Activated CD4-positive, alpha-beta T cell treated with anti-CD3 and anti-CD28 coated beads for 24 hours (primary cell): ENCODE results near the gene LHX5.
"Not testable (repeated sequence)": the region's sequence is repeated elsewhere in the genome, so short reads cannot be mapped to it uniquely, and the experiment has no call there.

Experiments used
- DNase-seq, 2 donors: peaks; one replicate each; pipeline ENCODE4 v3.0.0-alpha.2; 2020; ENCODE audit warnings: low read depth in 2 of 2

The LHX5 gene

DNA sequence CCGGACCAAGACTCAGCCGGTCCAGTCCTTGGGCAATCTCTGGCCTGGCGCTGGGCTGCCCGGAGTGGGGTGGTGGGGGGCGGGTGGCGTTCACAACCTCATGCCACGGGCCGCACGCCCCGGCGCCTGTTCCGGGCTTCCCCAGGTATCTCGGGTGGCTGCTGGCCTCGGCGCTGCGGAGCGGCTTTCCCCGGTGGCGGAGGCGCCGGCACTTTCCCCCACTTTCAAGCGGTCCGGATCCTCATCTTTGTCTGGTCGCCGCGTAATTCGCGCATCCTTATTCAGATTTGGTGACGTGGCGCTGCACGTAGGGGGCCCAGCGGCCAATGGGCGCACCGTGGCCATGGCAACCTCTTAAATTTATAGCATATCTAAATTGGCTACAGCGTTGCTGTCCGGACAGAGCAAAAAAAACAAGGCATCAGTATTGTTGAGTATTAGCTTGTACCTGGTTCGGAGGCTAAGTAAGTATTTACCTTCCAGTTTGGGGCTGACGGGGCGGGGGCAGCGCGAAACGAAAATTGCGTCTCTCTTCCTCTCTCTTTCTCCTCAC, at the start of gene LHX5:
Gene LHX5, minus strand, starts transcription at position 253 of the 553 bp plus-strand sequence. CDS start 373 bp downstream, outside the sequence.
- no peak for DNase-seq

DNA sequence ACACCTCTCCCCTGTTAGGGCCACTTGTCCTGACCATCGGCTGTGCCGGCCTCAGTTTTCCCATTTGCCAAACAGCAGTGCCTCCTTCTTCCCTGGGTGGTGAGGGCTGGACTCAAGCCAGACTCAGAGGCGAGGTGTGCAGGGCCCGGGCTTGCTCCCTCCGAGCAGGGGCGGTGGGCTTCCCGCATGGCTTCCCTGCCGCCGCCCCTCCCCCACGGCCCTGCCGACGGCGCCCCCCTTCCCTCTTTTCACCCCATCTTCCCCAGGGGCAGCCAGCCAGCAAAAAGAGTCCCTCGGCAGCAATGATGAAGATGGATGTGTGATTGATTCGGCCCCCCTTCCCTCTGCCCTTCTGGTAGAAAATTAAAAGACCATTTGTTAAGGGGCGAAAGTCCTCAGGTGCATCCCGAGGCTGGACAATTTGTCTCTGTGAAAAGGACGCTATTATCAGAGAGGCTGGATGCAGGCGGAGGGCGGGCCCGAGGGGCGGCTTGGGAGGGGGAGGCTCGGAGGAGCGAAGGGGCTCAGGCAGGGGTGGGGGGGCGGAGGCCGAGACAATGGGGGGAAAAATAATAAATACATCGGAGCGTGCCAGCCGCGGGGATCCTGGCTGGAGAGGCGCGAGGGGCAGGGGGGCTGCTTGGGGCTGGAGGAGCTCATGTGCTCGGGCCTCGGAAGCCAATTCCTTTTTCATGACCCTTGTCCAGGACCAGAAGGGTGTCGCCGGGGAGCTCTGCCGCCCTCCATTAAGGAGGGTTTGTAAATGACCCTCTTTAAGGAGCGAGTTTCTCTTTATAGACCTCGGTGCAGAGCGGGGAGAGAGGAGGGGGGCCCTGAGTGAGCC, 48.0 kb upstream of the LHX5 start:
- no peak for DNase-seq

DNA sequence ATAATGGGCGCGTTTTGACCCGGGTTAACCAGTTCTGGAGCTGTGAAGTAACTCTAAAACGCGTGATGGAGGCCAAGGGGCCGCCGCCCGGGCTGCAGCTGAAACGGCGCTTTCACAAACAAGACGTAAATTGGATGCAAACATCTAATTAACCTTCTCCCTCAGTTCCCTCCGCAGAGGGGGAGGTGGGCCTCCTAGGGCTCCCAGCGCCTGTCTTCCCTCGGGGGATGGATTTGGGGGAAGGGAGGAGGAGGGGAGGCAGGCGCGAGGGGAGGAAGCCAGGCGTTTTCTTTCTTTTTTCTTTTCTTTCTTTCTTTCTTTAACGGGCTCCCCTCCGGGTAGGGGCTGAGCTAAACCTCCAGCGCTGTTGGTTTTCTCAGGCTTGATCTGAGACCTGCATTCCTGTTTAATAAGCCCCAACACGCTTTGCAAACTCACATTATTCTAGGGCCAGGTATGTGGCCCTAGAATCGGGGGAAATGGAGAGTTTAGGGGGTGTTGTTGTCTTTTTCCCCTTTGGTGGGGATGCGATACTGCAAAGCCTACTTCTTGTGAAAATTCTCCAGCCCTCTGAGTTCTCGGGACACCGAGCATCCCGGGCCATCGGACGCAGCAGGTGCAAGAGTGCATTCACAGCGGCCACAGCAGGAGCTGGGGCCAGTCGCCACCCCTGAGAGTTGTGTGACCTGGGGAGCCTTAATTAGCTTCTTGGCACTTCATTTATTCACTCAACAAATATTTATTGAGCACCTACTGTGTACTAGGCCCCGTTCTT, 43.6 kb upstream of the LHX5 start:
- DNase-seq, result no peak

DNA sequence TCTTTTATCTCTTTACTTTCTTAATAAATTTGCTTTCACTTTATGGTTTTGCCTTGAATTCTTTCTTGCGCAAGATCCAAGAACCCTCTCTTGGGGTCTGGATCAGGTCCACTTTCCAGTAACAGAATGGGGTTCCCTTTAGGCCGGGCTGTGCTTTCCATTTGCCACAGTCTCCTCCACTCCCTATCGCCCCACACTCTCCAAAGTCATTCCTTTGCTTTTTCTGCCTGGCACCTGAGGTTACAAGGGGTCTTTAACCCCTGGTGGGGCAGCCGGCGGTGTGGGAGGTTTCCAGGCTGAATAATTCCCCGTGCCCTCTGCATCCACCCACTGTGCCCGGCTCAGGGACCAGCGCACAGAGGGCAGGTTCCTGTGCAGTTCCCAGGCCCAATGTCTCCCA, 42.9 kb upstream of the LHX5 start:
- DNase-seq, result no peak

DNA sequence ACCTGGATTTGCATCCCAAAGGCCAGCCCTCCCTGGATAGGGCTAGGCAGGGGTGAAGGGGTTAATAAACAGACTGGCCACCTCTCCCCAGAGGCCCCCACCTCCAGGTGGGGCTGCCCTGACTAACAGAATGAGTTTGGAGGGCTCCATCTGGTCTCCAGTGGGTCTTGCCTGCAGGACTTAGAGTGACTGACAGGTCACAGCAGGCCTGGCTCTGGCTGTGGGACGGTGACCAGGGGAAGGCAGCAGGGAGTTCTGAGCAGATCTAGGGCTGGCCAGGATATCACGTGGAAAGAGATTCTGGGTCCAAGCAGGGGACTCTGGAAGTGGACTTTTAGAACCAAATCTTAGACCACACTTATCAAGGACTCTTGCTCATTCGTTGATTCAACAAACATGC, 40.9 kb upstream of the LHX5 start:
- no peak for DNase-seq

DNA sequence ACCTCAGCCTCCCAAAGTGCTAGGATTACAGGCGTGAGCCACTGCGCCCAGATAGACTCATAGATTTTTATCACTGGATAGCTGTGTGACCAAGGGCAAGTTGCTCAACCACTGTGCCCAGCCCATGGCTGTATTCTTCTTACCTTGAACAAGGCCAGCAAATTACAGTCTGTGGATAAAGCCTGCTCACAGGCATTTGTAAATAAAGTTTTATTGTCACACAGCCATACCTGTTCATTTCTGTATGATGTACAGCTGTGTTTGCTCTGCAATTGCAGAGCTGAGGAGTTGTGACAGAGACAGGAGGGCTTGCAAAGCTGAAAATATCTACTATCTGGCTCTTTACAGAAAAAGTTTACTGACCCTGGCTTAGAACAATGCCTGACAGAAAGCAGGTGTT, 35.2 kb upstream of the LHX5 start:
- DNase-seq, result no peak

DNA sequence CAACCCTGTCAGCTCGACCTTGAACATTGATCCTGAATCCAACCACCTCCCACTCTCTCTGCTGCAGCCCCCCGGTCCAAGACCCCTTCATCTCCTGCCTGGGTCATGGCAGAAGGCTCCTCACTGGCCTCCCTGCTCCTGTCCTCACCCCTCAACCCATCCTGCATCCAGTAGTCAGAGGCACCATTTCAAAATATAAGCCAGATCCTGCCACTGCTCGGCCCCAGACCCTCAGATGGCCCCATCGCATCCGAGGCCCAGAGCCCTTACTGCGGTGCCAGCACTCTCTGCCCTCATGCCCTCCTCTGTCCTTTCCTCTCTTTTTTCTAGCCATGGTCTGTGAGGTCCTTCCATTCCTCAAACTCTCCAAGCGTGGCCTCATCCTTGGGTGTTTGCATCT, 34.3 kb upstream of the LHX5 start:
- no peak for DNase-seq

DNA sequence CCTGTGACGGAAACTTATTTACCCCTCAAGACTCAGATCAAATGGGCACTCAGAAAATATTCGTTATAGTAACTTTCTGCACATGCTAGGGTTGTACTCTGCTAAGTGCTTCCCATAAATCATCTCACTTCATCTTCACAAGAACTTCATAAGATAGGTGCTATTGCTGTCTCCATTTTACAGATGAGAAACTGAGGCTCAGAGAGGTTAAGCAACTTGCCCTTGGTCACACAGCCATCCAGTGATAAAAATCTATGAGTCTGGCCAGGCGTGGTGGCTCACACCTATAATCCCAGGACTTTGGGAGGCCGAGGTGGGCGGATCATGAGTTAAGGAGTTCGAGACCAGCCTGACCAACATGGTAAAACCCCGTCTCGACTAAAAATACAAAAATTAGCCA, 33.2 kb upstream of the LHX5 start:
- no peak for DNase-seq

DNA sequence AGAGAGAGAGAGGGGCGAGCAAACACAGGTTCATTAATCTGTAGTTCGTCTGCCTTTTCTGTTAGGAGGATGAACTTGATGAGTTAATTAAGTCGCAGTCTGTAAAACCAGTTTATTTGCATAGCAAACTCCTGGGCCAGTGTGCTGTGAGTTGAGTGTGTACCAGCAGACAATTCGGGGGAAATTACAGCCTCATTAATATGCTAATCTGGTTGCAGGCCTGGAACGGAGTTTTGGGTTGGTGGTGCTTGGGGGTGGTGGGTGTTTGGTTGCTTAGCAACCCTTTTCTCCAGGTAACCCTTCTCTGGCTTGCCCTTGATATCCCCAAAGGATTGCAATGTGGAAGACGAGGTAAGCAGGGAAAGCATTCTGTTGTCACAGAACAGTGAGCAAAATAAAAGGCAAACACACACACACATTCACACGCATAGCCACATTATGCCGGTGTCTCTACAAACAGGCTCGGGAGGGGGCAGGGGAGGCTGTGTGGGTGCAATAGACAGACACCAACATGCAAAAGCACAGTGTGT, 29.2 kb upstream of the LHX5 start:
- no peak for DNase-seq

DNA sequence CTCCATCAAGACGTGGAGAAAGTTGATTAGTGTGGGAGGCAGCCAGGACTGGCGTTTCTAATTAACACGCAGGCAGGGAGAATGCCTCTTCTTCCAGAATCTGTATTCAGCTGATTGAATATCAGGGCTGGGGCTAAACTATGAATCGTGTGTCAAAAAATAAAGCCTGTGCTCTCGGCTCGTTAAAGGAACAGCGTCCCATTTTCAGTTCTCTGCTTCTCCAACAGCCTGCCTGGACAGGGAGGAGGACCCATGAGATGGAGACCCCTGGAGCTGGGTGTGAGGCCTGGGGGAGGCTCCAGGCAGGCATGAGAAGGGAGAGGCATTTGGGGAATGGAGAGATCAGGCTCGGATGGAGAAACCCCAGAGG, 28.6 kb upstream of the LHX5 start:
- DNase-seq, result no peak

DNA sequence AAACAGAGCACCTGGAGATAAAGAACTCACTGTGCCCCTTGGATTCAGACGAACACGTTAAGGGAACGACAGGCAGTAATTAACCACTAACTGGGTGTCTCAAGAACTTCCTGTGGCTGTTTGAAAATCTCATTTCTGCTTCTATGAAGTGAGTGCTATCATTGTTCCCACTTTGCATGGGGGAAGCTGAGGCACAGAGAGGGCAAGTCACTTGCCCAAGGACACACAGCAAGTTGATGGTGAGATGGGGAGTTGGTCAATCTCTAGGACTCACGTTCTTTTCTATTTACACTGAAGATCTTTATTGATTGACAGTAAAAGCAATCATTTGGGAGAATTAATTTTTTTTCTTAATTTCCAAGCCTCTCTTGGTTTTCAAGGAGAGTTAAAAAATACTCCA, 26.8 kb upstream of the LHX5 start:
- no peak for DNase-seq

DNA sequence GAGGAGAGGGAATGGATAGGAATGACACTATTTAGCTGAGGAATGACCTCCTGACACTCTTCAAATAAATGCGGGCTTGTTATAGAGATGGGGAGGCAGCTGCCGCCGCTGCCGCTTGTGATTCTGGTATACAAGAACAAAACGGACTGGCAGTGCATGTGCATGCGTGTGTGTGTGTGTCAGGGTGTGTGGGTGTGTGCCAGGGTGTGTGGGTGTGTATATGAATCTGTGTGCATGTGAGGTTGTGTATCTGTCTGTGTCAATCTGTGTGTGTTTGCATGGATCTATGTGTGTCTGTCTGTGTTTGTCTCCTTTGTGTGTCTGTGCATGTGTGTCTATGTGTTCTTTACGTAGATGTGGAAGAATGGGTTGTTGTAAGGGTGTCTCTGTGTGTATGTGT, 26.0 kb upstream of the LHX5 start:
- no peak for DNase-seq

DNA sequence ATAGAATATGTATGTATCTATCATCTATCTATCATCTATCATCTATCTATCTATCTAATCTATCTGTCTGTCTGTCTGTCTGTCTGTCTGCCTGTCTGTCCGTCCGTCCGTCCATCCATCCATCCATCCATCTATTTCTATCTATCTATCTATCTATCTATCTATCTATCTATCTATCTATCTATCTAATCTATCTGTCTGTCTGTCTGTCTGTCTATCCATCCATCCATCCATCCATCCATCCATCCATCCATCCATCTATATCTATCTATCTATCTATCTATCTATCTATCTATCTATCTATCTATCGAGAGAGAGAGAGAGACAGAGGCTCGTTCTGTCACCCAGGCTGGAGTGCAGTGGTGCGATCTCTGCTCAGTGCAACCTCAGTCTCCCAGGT, 24.3 kb upstream of the LHX5 start:
- DNase-seq, result not testable (repeated sequence)

DNA sequence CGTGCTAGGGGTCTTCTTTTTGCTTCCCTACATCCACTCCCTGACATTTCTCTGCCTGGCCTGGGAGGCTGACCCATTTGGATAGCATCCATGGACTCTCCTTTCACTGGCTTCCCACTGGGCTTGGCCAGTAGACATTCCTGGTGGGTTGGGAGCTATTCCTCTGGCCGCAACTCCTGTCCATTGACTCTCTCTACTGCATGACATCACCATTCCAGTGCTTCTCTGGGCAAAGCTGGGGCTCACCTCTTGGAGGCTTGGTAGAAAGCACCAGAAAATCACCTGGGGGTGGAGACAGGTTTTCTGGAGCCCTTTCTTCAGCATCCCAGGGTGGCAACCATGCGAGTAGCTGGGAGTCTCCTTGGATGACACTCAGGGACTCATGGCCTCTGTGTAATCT, 16.7 kb upstream of the LHX5 start:
- DNase-seq, result no peak

DNA sequence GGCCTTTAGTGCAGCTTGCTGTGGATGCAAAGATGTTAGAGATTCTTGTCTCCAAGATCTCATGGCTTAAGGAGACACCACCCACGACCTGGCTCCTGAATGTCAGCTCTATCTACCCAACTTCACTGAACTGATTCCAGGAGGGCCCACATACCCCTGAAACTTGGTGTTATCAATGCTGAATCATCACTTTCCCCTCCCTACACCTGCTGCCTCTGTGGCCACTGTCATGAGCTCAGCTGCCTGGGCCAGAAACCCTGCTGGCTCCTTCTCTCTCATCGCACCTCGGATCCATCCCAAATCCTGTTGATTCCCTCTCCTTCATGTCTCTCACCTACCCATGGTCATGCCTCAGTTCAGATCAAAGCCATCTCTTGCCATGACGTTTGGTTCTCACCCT, 15.1 kb upstream of the LHX5 start:
- DNase-seq, result no peak

DNA sequence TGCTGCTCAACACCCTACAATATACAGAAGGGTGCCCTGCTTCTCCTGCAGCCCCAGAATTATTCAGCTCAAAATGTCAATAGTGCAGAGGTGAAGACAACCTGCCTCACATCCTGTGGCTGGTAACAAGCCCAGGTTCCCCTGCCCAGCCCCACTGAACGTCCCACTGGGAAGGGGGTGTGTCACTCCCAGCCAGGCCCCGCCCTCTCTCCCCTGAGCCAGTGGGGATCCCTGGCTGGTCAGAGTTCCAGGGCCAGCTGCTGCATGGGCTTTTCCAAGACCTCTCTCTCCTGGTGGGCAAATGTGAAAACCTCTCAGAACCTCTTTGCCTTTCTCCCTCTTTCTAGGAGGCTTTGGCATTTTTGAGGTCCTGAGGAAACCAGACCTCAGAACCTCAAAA, 13.7 kb upstream of the LHX5 start:
- DNase-seq, result no peak

DNA sequence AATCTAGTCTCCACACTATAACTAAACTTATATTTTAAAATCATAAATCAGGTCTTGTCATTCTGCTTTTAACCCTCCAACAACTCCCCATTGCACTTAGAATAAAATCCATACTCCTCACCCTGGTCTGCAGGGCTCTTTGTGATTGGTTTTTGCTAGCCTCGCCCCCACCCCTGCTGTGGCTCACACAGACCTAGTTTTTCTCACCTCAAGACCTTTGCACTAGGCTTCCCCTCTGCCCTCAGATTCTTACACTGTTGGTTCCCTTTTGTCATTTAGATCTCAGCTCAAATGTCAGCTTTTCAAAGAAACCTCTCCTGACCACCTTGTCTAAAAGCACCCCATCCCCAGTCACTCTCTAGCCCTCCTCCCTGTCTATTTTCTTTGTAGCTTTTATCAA, 10.7 kb upstream of the LHX5 start:
- DNase-seq, result no peak

DNA sequence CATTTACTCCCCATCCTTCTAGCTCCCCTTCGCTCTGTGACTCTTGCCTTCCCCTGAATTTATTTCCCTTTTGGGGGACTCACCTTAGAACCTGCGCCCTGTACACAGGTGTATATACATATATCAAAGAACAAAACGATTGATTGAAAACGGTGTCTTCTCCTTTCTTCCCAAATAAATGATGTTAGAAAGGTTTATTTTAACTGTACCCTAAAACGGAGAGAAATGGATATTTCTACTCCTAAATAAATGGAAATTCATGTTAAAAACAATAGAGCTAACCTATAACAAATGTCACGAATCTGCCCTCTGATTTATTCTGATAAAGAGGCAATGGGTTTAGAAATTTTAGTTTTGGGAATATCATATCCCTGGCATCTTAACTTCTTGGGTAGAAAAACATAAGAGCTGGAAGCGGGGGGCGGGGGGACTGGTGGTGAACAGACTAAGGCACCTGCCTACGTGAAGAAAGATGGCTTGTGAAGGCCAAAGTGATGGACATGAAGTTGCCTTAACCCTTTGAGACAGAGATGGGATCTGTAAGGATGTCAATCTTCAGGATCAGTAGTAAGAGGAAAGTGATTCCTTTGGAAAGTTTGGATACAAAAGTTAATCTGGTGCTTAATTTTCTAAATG, 8.8 kb upstream of the LHX5 start:
- no peak for DNase-seq

DNA sequence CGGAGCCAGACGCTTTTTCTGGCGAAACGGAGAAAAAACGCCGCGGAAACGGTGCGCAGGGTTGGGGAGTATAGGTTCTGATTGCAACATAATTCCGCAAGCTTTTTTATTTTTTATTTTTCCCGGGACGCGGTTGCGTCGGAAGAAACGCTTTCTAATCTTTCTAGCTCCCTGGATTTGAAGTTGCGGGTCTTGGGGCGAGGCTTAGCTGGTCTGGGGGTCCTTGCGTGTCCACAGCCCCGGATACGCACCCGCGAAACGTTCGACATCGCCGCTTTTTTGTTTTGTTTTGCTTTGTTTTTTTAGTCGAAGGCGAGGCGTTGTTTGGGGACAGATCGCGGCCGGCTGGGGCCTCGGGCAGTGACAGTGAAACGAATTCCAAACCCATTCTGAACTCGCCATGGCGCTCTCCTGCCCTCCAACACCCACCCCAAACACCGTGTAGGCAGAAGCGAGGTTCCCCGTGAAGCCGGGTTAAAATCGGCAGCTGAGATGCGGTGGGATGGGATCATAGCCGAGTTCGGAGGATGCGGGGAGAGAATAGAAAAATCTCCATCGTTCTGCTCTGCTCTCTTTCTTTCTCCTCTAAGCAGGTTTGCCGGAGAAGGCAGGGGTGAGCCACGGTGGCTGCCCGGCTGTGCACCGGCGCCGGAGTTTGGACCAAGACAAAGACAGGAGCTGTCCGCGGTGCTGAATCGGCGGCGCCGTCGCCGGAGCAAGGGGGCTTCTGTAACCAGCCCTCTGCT, 8.1 kb upstream of the LHX5 start:
- no peak for DNase-seq

DNA sequence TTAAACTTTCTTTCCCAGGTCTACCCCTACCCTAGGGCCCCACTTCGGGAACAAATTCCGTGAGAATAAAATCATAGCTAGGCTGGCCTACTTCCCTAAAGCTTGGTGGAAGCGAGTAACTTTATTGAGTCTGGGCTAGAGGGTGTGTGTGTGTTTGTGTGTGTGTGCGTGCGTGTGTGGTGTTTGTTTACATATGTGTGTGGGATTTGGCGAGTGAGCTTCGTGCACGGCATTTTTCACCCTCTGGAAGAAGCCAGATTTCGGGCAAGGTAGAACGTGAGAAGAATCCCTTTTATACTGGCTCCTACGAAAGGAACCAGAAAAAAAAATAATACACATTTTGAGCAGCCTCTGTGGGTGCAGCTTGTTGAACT, 7.5 kb upstream of the LHX5 start:
- no peak for DNase-seq

DNA sequence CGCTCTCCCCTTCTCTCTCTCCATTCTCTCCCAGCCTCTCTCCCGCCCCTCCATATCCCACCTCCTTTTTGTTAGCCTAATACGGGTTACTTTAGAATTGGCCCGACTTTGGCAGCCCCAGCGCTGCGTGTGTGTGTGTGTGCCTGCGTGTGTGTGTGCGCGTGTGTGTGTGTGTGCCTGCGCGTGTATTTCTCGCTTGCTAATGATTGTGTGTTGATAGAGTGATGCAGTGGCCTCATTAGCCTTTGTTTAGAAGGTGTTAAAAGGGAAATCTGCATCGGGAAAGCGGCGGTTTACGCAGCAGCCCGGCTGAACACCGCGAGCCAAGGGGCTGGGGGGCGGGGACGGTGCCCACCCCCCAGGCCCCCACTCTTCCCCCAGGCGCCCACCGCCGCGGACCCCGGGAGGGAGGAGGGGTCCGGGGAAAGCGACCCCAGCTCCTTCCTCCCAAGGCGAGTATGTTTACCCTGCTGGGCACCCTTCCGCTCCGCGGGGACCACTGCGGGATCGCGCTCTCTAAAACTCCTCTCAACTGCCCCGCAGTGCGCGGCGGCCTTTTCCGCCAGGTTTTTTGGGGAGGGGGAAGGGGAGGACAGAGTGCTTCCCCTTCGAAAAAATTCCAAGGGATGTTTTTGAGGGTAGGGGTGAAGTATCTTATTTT, 6.8 kb upstream of the LHX5 start:
- no peak for DNase-seq
